OCI-LY1 (cell line): ENCODE measurements around the gene OR10G3.

Source experiments
- H2AFZ ChIP-seq: fragments of 200-600 bp; sonication (generic), shearing (Covaris generic); 2 replicates; pipeline ENCODE4 v1.6.0; 2014; ENCODE audit warnings: antibody characterized with exemption, mild to moderate bottlenecking, low read length
- H3F3A ChIP-seq: fragments of 200-600 bp; sonication (generic), shearing (Covaris generic); 2 replicates; pipeline ENCODE4 v1.6.0; 2014; ENCODE audit warnings: mild to moderate bottlenecking, antibody characterized with exemption, low read length, moderate library complexity; ENCODE audit not compliant: insufficient read depth
- H3K27ac ChIP-seq: fragments of 200-600 bp; sonication (generic); 2 replicates; pipeline ENCODE4 v1.5.1; 2014; ENCODE audit warnings: low read length, mixed run types, mild to moderate bottlenecking, low read depth; ENCODE audit not compliant: poor library complexity, severe bottlenecking
- H3K27me3 ChIP-seq: fragments of 200-600 bp; sonication (generic); 2 replicates; pipeline ENCODE4 v1.6.0; 2014; ENCODE audit warnings: antibody characterized with exemption, mild to moderate bottlenecking, low read length, moderate library complexity; ENCODE audit not compliant: insufficient read depth
- H3K36me3 ChIP-seq: fragments of 200-600 bp; sonication (generic); 2 replicates; pipeline ENCODE4 v1.6.1; 2014; ENCODE audit warnings: mild to moderate bottlenecking, antibody characterized with exemption, low read length, moderate library complexity, mixed read lengths; ENCODE audit not compliant: insufficient read depth
- H3K4me1 ChIP-seq: fragments of 200-600 bp; sonication (generic); 2 replicates; pipeline ENCODE4 v1.5.1; 2014; ENCODE audit warnings: mild to moderate bottlenecking, low read length, moderate library complexity; ENCODE audit not compliant: insufficient read depth, severe bottlenecking
- H3K4me2 ChIP-seq: fragments of 200-600 bp; sonication (generic), shearing (Covaris generic); 2 replicates; pipeline ENCODE4 v1.6.1; 2014; ENCODE audit warnings: low read length
- H3K4me3 ChIP-seq: fragments of 200-600 bp; sonication (generic); 2 replicates; pipeline ENCODE4 v1.5.1; 2014; ENCODE audit warnings: low read length, low read depth, mild to moderate bottlenecking, mixed read lengths; ENCODE audit not compliant: poor library complexity, severe bottlenecking
- H3K79me2 ChIP-seq: fragments of 200-600 bp; shearing (Covaris generic); 2 replicates; pipeline ENCODE4 v1.6.1; 2016; ENCODE audit warnings: mixed run types, low read length, mixed read lengths; ENCODE audit not compliant: insufficient read depth
- H3K9ac ChIP-seq: fragments of 200-600 bp; sonication (generic), shearing (Covaris generic); 2 replicates; pipeline ENCODE4 v1.6.1; 2014; ENCODE audit warnings: mild to moderate bottlenecking, low read length, mixed read lengths
- H3K9me2 ChIP-seq: fragments of 200-600 bp; sonication (generic), shearing (Covaris generic); 2 replicates; pipeline ENCODE4 v1.6.1; 2014; ENCODE audit warnings: low read depth, mild to moderate bottlenecking, low read length, mixed read lengths
- H3K9me3 ChIP-seq: fragments of 200-600 bp; shearing (Covaris generic); 2 replicates; pipeline ENCODE4 v1.6.1; 2014; ENCODE audit warnings: low read length, mixed read lengths
- H4K20me1 ChIP-seq: fragments of 200-600 bp; sonication (generic), shearing (Covaris generic); 2 replicates; pipeline ENCODE4 v1.6.0; 2016; ENCODE audit warnings: mild to moderate bottlenecking, low read length; ENCODE audit not compliant: insufficient read depth
- CTCF ChIP-seq: fragments of 200-600 bp; sonication (generic), shearing (Covaris generic); IDR thresholded peaks from 2 replicates; pipeline ENCODE4 v1.5.1; 2017; ENCODE audit warnings: mild to moderate bottlenecking, antibody characterized with exemption, low read length, moderate library complexity, mixed read lengths
- EZH2 ChIP-seq: fragments of 200-600 bp; sonication (generic), shearing (Covaris generic); IDR thresholded peaks from 2 replicates; pipeline ENCODE4 v1.8.0; 2017; ENCODE audit warnings: borderline replicate concordance, mixed run types, mild to moderate bottlenecking, antibody characterized with exemption, low read length, moderate library complexity, mixed read lengths

OR10G3 gene

DNA sequence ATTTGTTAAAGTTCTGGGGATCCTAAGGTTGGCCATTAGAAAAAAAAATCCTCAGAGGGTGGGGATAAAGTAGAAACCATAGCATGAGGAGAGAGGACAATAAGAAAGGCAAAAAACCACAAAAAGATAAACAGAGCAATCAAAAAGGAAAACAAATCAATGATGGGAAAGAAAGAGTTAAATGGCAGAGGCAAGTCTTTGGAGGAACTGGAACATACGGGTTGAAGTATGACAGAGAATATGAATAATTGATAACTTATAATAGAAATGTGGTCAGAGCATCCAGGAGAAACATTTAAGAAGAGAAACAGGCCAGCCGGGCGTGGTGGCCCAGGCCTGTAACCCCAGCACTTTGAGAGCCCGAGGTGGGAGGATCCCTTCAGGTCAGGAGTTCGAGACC, 35.9 kb downstream of the OR10G3 start:
- no peaks in the 10 kb centered on the region for H3K9me3 ChIP-seq
- no peaks in the 10 kb centered on the region for H3K9me2 ChIP-seq
- H3K27ac ChIP-seq: no peak overlapping the region
- no peak overlapping the region for H3K9ac ChIP-seq
- no peaks in the 10 kb centered on the region for H3K4me1 ChIP-seq
- H4K20me1 ChIP-seq: no peaks in the 10 kb centered on the region
- no peak overlapping the region for H2AFZ ChIP-seq
- no peaks in the 10 kb centered on the region for H3F3A ChIP-seq
- no peaks in the 10 kb centered on the region for H3K79me2 ChIP-seq
- no peak overlapping the region for H3K4me3 ChIP-seq
- H3K27me3 ChIP-seq: no peaks in the 10 kb centered on the region; the same call in 1 of the 2 replicates
- no peaks in the 10 kb centered on the region for H3K36me3 ChIP-seq
- H3K4me2 ChIP-seq: no peak overlapping the region
- TF ChIP-seq EZH2 (no peak), CTCF (no peak)

- no peak overlapping the region for H3K4me3 ChIP-seq
- no peak overlapping the region for H3K9ac ChIP-seq
- H2AFZ ChIP-seq: no peak overlapping the region
- H3K79me2 ChIP-seq: no peaks in the 10 kb centered on the region
- no peaks in the 10 kb centered on the region; the same call in 1 of the 2 replicates for H3K27me3 ChIP-seq
- no peaks in the 10 kb centered on the region for H4K20me1 ChIP-seq
- no peaks in the 10 kb centered on the region for H3F3A ChIP-seq
- H3K9me2 ChIP-seq: no peaks in the 10 kb centered on the region
- H3K4me2 ChIP-seq: no peak overlapping the region
- H3K9me3 ChIP-seq: no peaks in the 10 kb centered on the region
- TF ChIP-seq CTCF (no peak), EZH2 (no peak)
- no peaks in the 10 kb centered on the region for H3K36me3 ChIP-seq
- H3K4me1 ChIP-seq: no peaks in the 10 kb centered on the region
- H3K27ac ChIP-seq: no peak overlapping the region
These were observed 36.3 kb downstream of the OR10G3 start for GRCh38 chr14:21543521-21543960.

DNA sequence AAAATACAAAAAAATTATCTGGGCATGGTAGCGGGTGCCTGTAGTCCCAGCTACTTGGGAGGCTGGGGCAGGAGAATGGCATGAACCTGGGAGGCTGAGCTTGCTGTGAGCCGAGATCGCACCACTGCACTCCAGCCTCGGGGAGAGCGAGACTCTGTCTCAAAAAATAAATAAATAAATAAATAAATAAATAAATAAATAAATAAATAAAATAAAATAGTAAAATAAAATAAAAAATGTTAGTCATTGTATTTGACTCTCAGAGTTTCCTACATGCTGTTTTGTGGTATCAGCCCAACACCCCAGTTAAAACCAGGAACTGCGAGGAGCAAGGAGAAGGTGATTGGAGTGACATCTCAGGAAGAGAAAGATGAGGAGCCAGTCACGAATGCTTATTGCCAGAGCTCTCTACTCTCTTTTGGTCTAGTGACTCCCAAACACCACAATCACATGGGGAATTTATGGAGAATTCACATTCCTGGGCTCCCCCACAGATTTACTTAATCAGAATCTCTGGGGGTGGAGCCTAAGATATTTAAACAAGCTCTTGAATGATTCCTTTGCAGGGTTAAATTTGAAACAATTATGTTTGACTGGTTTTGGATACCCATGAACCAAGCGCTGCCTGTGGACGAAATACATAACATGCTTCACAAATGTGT, 38.3 kb downstream of the OR10G3 start:
- H3K27ac ChIP-seq: no peak overlapping the region
- no peaks in the 10 kb centered on the region for H3K79me2 ChIP-seq
- TF ChIP-seq CTCF: no peak
- TF ChIP-seq EZH2: no peak
- no peaks in the 10 kb centered on the region for H4K20me1 ChIP-seq
- no peak overlapping the region for H3K4me3 ChIP-seq
- no peaks in the 10 kb centered on the region for H3F3A ChIP-seq
- H3K4me2 ChIP-seq: no peak overlapping the region
- H3K9me3 ChIP-seq: no peaks in the 10 kb centered on the region
- H3K36me3 ChIP-seq: no peaks in the 10 kb centered on the region
- H3K9ac ChIP-seq: no peak overlapping the region
- no peaks in the 10 kb centered on the region; the same call in 1 of the 2 replicates for H3K27me3 ChIP-seq
- no peaks in the 10 kb centered on the region for H3K9me2 ChIP-seq
- no peak overlapping the region for H2AFZ ChIP-seq
- H3K4me1 ChIP-seq: no peaks in the 10 kb centered on the region
